A549 (cell line): ENCODE data around the gene LCN12. TPM values are rescaled to one million over a fixed set of nuclear protein-coding genes. Genes with fewer than 3 reads are reported as not detected.

Source experiments
- ATAC-seq, 2 experiments: fragments of 200-7000 bp in 1 of 2; fragments of >200 bp in 1 of 2; cut with Nextera tagmentation in 1 of 2; cut with Tn5 transposase in 1 of 2; 3 replicates each; pipeline versions ENCODE4 v1.8.0 to v1.9.1; 2018 to 2020; ENCODE audit warnings: mild to moderate bottlenecking in 1 of 2, moderate library complexity in 1 of 2
- CTCF ChIA-PET: fragments of 300-600 bp; sonication (Branson Sonifier 250); formaldehyde crosslinking; extraction: SDS; loops from one replicate; lab custom pipeline; 2021; ENCODE audit warnings: antibody characterized with exemption, inconsistent platforms; lab: Yijun Ruan, JAX
- POLR2A ChIA-PET: fragments of 350-600 bp; formaldehyde crosslinking; extraction: SDS; loops from one replicate; lab custom pipeline; 2021; ENCODE audit warnings: antibody characterized with exemption, inconsistent platforms; lab: Yijun Ruan, JAX
- DNase-seq, 2 experiments: peaks; one replicate each; pipeline versions ENCODE4 v3.0.0 to v3.0.0-alpha.2; 2011 to 2016; ENCODE audit warnings: low read depth in 1 of 2, low spot score in 1 of 2
- FAIRE-seq: peaks from 2 replicates; lab custom pipeline; 2011; peaks lifted over from hg19 to GRCh38; lab: Jason Lieb, UNC
- H3K27ac ChIP-seq, 2 experiments: fragments of >200 bp; sonication (Bioruptor Twin); formaldehyde crosslinking; 3 replicates each; pipeline ENCODE4 v1.5.1; 2016 to 2017
- H3K4me1 ChIP-seq: fragments of >200 bp; sonication (Bioruptor Twin); formaldehyde crosslinking; 3 replicates; pipeline ENCODE4 v1.6.1; 2016
- H3K4me2 ChIP-seq: fragments of >200 bp; sonication (Bioruptor Twin); formaldehyde crosslinking; 3 replicates; pipeline ENCODE4 v1.6.1; 2016
- H3K4me3 ChIP-seq: fragments of >200 bp; sonication (Bioruptor Twin); formaldehyde crosslinking; 3 replicates; pipeline ENCODE4 v1.5.1; 2016
- H3K9me3 ChIP-seq: fragments of >200 bp; sonication (Bioruptor Twin); formaldehyde crosslinking; 3 replicates; pipeline ENCODE4 v1.6.1; 2016
- CBX2 ChIP-seq: fragments of 200-600 bp; sonication (generic); IDR thresholded peaks from 2 replicates; pipeline ENCODE4 v1.6.1; 2016; ENCODE audit warnings: low read depth, mild to moderate bottlenecking, borderline replicate concordance
- CBX8 ChIP-seq: fragments of 200-600 bp; sonication (generic); IDR thresholded peaks from 2 replicates; pipeline ENCODE4 v1.6.1; 2016
- CHD2 ChIP-seq: fragments of 150-350 bp; IDR thresholded peaks from 2 replicates; pipeline ENCODE4 v1.6.1; 2014; ENCODE audit warnings: low read length; ENCODE audit not compliant: partially characterized antibody
- E2F6 ChIP-seq: IDR thresholded peaks from 2 replicates; pipeline ENCODE4 v1.6.1; 2012; ENCODE audit warnings: low read depth, borderline replicate concordance
- ELK1 ChIP-seq: fragments of 150-350 bp; IDR thresholded peaks from 2 replicates; pipeline ENCODE4 v1.6.1; 2014; ENCODE audit warnings: low read depth, mild to moderate bottlenecking, low read length
- FOSL2 ChIP-seq, 2 experiments: fragments of 450-650 bp in 1 of 2; fragments of >200 bp in 1 of 2; sonication (Bioruptor Twin) in 1 of 2; formaldehyde crosslinking; IDR thresholded peaks; 2 replicates each; pipeline versions ENCODE4 v1.5.0 to v1.6.1; 2016 to 2020; ENCODE audit warnings: mild to moderate bottlenecking in 1 of 2, moderate library complexity in 1 of 2
- GATA3 ChIP-seq: IDR thresholded peaks from 2 replicates; pipeline ENCODE4 v1.6.1; 2012; ENCODE audit warnings: borderline replicate concordance
- HDAC2 ChIP-seq: fragments of 200-600 bp; sonication (generic); IDR thresholded peaks from 2 replicates; pipeline ENCODE4 v1.6.1; 2016
- HEYL ChIP-seq: fragments of 250-450 bp; sonication (Bioruptor Pico); IDR thresholded peaks from 2 replicates; pipeline ENCODE4 v1.8.0; 2021; ENCODE audit warnings: mild to moderate bottlenecking, moderate library complexity
- JUN ChIP-seq, 2 experiments: fragments of >200 bp; sonication (Bioruptor Twin); formaldehyde crosslinking; IDR thresholded peaks; 2 replicates in 1 of 2; 3 replicates in 1 of 2; pipeline ENCODE4 v1.6.1; 2016 to 2017
- JUNB ChIP-seq: fragments of >200 bp; sonication (Bioruptor Twin); formaldehyde crosslinking; IDR thresholded peaks from 2 replicates; pipeline ENCODE4 v1.6.1; 2016
- KDM1A ChIP-seq: fragments of 200-600 bp; sonication (generic); IDR thresholded peaks from 2 replicates; pipeline ENCODE4 v1.6.1; 2016; ENCODE audit warnings: low read depth, mild to moderate bottlenecking
- KDM5A ChIP-seq: fragments of 200-600 bp; sonication (generic); IDR thresholded peaks from 2 replicates; pipeline ENCODE4 v1.6.1; 2016; ENCODE audit warnings: antibody characterized with exemption, mild to moderate bottlenecking
- NR3C1 ChIP-seq: fragments of >200 bp; sonication (Bioruptor Twin); formaldehyde crosslinking; IDR thresholded peaks from 3 replicates; pipeline ENCODE4 v1.6.1; 2017
- RAD21 ChIP-seq, 2 experiments: fragments of >200 bp in 1 of 2; sonication (Bioruptor Twin) in 1 of 2; formaldehyde crosslinking in 1 of 2; IDR thresholded peaks in 1 of 2; conservative IDR thresholded peaks in 1 of 2; 2 replicates in 1 of 2; 3 replicates in 1 of 2; pipeline ENCODE4 v1.6.1; 2012 to 2018; ENCODE audit warnings: inconsistent platforms in 1 of 2
- RARB ChIP-seq: fragments of 250-450 bp; sonication (Bioruptor Pico); IDR thresholded peaks from 2 replicates; pipeline ENCODE4 v1.8.0; 2021; ENCODE audit warnings: mild to moderate bottlenecking, moderate library complexity
- SMC3 ChIP-seq: fragments of >200 bp; sonication (Bioruptor Twin); formaldehyde crosslinking; IDR thresholded peaks from 3 replicates; pipeline ENCODE4 v1.6.1; 2018; ENCODE audit warnings: inconsistent platforms
- SREBF2 ChIP-seq: fragments of 450-650 bp; IDR thresholded peaks from 2 replicates; pipeline ENCODE4 v1.6.1; 2014; ENCODE audit warnings: mild to moderate bottlenecking, moderate library complexity
- TP53 ChIP-seq: fragments of 250-450 bp; sonication (Bioruptor Pico); IDR thresholded peaks from 2 replicates; pipeline ENCODE4 v1.5.0; 2021; ENCODE audit warnings: mild to moderate bottlenecking, moderate library complexity
- USF2 ChIP-seq: fragments of 450-650 bp; IDR thresholded peaks from 2 replicates; pipeline ENCODE4 v1.6.1; 2014; ENCODE audit warnings: antibody characterized with exemption
- ZC3H11A ChIP-seq: fragments of 450-650 bp; IDR thresholded peaks from 2 replicates; pipeline ENCODE4 v1.6.1; 2014; ENCODE audit warnings: antibody characterized with exemption, mild to moderate bottlenecking
- WGBS: methylation state at CpG from one replicate; pipeline ENCODE4 v1.1.6; 2017; ENCODE audit errors: missing lambda C conversion rate; 5-methylcytosine and 5-hydroxymethylcytosine counted together
- polyA plus RNA-seq, 4 experiments: library from polyadenylated mRNA; depleted of rRNA in 3 of 4; stranded (reverse); fragments of >200 nt; fragmentation: RNase III in 1 of 4; extraction: RNeasy Plus Mini Kit Qiagen cat#74134 plus additional on column Dnase treatment in 1 of 4; gene quantifications; 2 replicates in 3 of 4; 3 replicates in 1 of 4; pipeline ENCODE4 v1.2.3, GENCODE V29; 2011 to 2017
- TF ChIP-seq, protein P1 (sequence below): fragments of >200 bp; sonication (Bioruptor Twin); formaldehyde crosslinking; IDR thresholded peaks from 3 replicates; pipeline ENCODE4 v1.5.1; 2016
- TF ChIP-seq, protein P2 (sequence below): IDR thresholded peaks from 2 replicates; pipeline ENCODE4 v1.6.1; 2012
- TF ChIP-seq, protein P3 (sequence below): fragments of 250-450 bp; sonication (Bioruptor Pico); IDR thresholded peaks from 2 replicates; pipeline ENCODE4 v1.5.0; 2020; ENCODE audit warnings: low read depth, mild to moderate bottlenecking, moderate library complexity

LCN12 gene
- polyA plus RNA-seq, 2 of the 4 experiments (the other 2 are of a cell fraction): 0.74 to 3.0 TPM

DNA sequence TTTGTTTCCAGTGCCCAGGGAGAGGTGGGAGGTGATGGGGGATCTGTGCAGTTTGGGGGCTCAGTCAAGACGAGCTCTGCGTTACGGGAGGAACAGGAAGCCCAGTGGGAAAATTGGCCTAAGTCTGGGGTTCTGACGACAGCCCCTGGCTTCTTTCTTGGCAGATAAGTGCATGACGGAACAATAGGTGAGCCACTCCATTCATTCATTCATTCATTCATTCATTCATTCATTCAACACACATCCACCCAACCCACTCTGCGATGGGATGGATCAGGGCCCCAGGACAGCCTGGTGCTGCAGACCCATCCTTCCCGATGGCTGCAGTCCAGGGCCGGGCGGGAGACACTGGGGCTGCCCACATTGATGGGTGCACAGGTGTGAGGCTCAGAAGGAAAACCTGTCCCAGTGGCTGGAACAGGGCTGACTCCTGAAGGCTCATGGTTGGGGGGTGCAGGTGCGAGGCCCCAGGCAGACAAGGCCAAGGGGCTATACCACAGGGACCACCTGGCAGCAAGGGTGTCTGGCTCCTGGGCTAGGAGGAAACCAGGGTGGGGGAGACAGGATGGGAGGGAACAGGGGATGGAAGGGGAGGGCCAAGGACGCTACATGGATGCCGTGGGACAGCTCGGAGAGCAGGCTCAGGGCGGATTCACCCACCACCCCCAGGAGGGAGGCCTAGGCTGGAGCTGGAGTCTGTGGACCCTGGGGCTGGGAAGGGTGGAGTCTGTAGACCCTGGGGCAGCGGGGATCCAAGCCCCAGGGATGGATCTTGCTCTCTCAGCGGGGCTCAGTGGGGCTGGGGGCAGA is 28.8 kb downstream of the LCN12 start:
- Histone ChIP-seq H3K27ac (no peak overlapping the region), H3K4me2 (no peak overlapping the region), H3K4me1 (peaks cover 6% of the 10 kb centered on the region; the same call in 1 of the 3 replicates), H3K4me3 (no peak overlapping the region), H3K9me3 (no peaks in the 10 kb centered on the region)
- TF ChIP-seq RARB (CRISPR knock-in tag) (no peak), CHD2 (no peak), ZC3H11A (no peak), CBX2 (no peak), SREBF2 (no peak), FOSL2 (IDR thresholded peaks at IDR 0.05) (no peak), FOSL2 (CRISPR knock-in tag; IDR thresholded peaks at IDR 0.05) (no peak), HEYL (CRISPR knock-in tag) (no peak), JUN (IDR thresholded peaks at IDR 0.05) (no peak), RAD21 (conservative IDR thresholded peaks at IDR 0.05 in 1 of 2, IDR thresholded peaks at IDR 0.05 in 1 of 2) (no peak), CBX8 (no peak), JUNB (no peak), ELK1 (no peak), GATA3 (no peak), NR3C1 (no peak), E2F6 (no peak), TP53 (CRISPR knock-in tag) (no peak)
- TF ChIP-seq, protein P1, sequence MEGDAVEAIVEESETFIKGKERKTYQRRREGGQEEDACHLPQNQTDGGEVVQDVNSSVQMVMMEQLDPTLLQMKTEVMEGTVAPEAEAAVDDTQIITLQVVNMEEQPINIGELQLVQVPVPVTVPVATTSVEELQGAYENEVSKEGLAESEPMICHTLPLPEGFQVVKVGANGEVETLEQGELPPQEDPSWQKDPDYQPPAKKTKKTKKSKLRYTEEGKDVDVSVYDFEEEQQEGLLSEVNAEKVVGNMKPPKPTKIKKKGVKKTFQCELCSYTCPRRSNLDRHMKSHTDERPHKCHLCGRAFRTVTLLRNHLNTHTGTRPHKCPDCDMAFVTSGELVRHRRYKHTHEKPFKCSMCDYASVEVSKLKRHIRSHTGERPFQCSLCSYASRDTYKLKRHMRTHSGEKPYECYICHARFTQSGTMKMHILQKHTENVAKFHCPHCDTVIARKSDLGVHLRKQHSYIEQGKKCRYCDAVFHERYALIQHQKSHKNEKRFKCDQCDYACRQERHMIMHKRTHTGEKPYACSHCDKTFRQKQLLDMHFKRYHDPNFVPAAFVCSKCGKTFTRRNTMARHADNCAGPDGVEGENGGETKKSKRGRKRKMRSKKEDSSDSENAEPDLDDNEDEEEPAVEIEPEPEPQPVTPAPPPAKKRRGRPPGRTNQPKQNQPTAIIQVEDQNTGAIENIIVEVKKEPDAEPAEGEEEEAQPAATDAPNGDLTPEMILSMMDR: no peak
- ATAC-seq (no peak), FAIRE-seq (no peak), DNase-seq (no peak)
- ChIA-PET POLR2A (interaction anchor here (2.1 kb wide), 1 partner anchor 11 kb away, joined by 7 read pairs; the partner anchor contains the start of gene PAXX), CTCF (interaction anchor here (0.8 to 1.7 kb wide), 5 partner anchors 8 to 48 kb away, joined by 3 to 6 read pairs (median 4); partner anchors contain the start of gene ABCA2)
- 89% methylated on average over 16 of the region's 16 CpGs for WGBS

- WGBS: 84% methylated on average over 11 of the region's 17 CpGs
- no peak for DNase-seq
- CTCF ChIA-PET: interaction anchor here (0.7 to 1.7 kb wide), 6 partner anchors 10 to 83 kb away, joined by 3 to 9 read pairs (median 4); partner anchors contain the start of genes ABCA2 and C8G
- FAIRE-seq: no peak
- Histone ChIP-seq H3K4me1 (peaks cover 6% of the 10 kb centered on the region; the same call in 1 of the 3 replicates), H3K27ac (peak overlapping the region in 1 of 2 experiments; percentile 40; a peak in 2 of 6 replicates), H3K4me2 (no peak overlapping the region), H3K4me3 (no peak overlapping the region), H3K9me3 (no peaks in the 10 kb centered on the region)
- POLR2A ChIA-PET: interaction anchor here (2.1 kb wide), 1 partner anchor 10 kb away, joined by 7 read pairs; the partner anchor contains the start of gene PAXX
- ATAC-seq: no peak
- TF ChIP-seq, protein P2, sequence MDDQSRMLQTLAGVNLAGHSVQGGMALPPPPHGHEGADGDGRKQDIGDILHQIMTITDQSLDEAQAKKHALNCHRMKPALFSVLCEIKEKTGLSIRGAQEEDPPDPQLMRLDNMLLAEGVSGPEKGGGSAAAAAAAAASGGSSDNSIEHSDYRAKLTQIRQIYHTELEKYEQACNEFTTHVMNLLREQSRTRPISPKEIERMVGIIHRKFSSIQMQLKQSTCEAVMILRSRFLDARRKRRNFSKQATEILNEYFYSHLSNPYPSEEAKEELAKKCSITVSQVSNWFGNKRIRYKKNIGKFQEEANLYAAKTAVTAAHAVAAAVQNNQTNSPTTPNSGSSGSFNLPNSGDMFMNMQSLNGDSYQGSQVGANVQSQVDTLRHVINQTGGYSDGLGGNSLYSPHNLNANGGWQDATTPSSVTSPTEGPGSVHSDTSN: no peak
- TF ChIP-seq KDM5A: no peak
- TF ChIP-seq ELK1: no peak
- TF ChIP-seq, protein P1: no peak
- no peak for TF ChIP-seq SMC3
- TF ChIP-seq, protein P3, sequence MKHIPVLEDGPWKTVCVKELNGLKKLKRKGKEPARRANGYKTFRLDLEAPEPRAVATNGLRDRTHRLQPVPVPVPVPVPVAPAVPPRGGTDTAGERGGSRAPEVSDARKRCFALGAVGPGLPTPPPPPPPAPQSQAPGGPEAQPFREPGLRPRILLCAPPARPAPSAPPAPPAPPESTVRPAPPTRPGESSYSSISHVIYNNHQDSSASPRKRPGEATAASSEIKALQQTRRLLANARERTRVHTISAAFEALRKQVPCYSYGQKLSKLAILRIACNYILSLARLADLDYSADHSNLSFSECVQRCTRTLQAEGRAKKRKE (CRISPR knock-in tag): no peak
- TF ChIP-seq USF2: no peak
- TF ChIP-seq CHD2: no peak
- no peak for TF ChIP-seq KDM1A
- TF ChIP-seq HDAC2: no peak
Measured at GRCh38 chr9:136981588-136982231, 29.6 kb downstream of the LCN12 start.
